Right forelimb (tissue), 1 donor: ENCODE data around the gene VWC2L.

ENCODE experiments used
- DNase-seq: peaks from one replicate; pipeline ENCODE4 v3.0.0-alpha.2; 2018

VWC2L gene

DNA sequence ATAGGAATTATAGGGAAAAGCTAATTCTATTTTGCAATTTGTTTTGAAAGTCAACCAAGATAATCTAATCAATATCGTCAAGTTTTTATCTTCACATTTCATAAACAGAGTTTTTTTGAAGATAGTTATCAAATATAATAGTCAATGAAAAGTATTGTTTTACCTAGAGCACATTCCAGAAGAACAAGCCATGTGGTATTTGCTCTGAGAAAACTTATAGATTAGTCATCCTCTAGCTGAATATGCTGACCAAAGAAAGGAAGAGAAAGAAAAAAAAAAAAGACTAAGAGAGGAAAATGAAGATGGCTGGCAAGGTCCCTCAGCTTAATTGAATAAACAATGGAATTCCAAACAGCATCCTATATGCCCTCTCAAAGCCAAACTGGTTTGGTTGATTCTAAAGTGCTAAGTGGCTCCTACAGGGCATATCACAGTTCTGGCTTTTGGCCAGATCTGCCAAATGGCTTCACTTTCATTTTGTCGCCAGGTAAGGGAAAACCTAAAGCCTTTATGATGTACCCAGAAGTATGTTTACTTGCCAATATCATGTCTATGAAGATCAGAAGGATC, 132.6 kb downstream of the VWC2L start:
- no peak for DNase-seq

- no peak for DNase-seq
Observed at GRCh38 chr2:214545898-214546542, 135.2 kb downstream of the VWC2L start.

DNA sequence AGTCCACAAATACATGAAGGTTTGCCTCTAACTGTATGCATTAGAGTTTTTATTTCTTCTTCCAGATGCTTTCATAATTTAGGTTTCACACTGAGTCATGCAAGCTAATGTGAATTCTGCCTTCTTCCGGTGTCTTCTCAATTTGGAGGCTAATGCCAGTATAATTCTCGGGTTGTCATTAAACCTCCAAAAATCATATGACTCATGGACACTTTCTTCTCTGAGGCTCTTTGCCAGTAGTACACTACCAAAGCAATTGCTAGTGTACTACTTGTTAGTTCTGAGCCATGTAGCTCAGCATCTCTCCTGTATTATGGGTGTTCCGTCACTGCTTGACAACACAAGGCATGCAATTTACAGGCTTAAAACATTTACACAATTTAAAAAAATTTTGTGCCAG, 137.1 kb downstream of the VWC2L start:
- no peak for DNase-seq

DNA sequence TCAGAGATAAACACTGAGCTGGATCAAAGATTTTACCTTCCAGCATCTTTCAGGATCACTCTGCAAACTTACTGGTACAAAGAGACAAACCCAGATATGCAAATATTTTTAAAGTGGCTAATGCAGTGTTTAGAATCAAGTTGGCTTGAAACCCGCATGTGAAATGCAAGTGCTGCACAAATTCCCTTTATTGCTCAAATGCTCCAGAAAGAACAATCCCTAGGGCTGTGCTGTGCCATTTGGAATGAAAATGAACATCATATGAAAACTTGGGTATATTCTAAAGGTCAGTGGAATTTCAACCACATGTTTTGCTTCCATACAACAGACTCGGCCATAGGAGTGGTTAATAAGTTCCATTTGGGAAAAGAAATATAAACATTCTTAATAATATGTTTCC, 139.1 kb downstream of the VWC2L start:
- DNase-seq: no peak

DNA sequence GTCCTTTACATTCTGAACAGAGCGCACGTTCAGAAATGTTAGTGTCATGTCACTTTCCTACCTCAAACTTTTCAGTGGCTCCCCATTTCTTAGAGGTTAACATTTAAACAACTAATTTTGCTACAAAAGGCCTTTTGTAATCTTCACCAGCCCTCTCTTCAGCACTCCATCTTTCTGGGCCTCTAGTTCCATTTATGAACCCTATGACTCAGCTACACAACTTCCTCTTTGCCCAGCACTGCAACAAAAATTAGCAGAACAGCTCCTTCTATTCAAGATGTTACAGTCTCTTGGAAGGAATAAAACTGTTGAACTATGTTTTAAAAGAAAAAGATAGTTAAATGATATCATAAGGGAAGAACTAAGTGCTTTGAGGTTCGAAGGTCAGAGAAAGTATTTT, 139.9 kb downstream of the VWC2L start:
- no peak for DNase-seq

DNA sequence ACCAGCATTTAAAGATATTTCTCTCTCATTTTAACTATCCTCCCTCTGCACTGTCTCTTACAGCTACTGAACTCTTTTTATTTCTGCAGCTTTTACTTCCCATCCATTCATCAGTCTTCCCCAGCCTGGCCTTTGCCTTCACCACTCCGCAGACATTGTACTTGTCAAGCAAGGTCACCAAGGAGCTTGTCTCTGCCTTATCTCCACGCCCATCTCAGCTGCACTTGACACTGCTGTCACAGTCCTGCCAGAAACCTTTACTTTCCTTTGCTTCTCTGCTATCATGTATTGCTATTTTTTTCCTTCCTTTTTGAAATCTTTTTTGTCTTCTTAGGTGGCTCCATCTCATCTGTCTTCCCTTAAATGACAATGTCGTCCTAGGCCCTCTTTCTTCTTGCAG, 147.0 kb downstream of the VWC2L start:
- DNase-seq: no peak

DNA sequence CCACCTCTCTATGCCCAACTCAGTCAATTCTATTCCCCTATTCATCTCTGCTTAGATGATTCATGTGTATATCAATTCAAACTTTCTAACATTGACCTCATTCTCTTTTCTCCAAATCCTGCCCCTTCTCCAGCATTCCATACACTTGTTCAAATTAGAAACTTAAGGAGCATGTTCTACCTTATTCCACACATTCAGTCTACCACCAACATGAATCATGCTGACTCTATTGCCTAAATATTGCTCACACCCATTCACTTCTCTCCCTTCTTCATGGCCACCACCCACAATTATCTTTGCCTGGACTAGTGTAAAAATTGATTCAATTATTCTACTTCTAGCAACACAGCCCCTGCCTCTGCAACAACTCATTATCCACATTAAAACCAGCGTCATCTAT, 147.5 kb downstream of the VWC2L start:
- no peak for DNase-seq

DNA sequence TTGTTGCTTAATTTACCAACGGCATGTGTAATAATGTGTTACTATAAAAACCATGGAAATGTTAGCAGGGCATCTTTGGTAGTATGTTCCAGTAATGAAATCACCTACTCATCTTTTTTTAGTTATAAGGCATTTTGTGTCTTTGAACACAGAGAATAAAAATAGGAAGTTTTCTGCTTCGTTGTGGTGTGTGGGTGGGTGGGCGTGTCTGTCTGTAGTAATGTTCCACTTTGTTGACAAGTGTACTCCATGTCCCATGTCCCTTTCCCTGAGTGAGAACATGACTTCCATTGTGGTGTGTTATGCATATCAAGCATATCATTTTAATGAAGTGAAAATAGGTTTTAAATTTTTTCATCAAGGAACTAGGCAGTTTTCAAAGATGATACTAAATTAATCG, 149.3 kb downstream of the VWC2L start:
- DNase-seq: no peak

DNA sequence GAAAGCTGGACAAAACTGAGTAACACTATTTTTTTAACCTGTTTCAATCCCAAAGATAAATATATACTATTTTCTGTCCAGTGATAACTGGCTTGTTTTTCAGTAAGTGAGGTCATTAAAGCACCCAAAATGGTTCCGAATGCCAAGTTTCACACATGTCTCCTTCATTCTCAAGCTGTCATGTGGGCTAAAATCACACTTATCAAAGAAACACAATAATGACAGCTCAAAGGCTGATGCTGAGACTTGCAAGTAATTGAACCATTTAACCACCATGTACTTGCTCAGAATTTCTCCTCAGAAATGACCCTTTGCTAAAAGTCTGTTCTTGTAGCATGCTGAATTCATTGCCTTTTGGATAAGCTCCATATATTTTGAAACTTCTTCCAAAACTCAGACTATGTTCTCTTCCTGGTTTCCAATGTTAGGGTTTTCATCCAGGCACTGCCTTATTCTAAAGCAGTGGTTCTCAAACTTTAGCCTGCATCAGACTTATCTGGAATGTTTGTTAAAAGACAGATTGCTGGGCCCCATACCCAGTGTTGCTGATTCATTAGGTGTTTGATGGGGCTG, 149.8 kb downstream of the VWC2L start:
- no peak for DNase-seq

- no peak for DNase-seq
Observed at GRCh38 chr2:214565246-214565645, 154.4 kb downstream of the VWC2L start.

- DNase-seq: no peak
Observed at GRCh38 chr2:214566457-214566856, 155.6 kb downstream of the VWC2L start.

DNA sequence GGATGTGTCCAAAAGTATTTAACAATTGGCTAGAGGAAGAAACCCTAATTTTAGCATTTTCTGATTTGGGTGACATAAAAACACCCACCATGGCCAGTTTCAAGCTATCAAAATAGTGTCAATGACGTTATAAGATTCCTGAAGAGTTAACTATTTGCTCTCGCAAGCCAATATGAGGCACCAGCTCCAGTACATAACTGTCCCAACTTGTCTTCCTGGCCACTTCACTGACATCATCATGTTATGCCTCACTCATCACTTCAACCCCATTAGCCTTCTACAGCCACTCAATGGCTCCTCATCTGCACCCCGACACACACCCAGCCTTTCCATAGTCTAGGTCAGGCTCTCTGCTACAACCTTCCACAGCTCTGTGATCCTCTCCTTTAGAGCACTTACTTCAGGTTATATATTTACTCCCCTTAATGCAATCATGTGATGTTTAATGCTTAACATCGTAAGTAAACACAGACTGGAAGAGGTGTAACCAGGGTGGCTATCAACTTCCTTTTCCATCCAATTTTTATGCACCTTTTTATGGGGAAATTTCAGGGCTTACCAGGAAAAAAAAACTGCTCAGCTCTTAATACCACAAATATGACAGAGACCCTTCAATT, 158.7 kb downstream of the VWC2L start:
- no peak for DNase-seq

- DNase-seq: no peak
Observed at GRCh38 chr2:214574084-214574781, 163.4 kb downstream of the VWC2L start.

- no peak for DNase-seq
Observed at GRCh38 chr2:214575030-214575429, 164.2 kb downstream of the VWC2L start.

DNA sequence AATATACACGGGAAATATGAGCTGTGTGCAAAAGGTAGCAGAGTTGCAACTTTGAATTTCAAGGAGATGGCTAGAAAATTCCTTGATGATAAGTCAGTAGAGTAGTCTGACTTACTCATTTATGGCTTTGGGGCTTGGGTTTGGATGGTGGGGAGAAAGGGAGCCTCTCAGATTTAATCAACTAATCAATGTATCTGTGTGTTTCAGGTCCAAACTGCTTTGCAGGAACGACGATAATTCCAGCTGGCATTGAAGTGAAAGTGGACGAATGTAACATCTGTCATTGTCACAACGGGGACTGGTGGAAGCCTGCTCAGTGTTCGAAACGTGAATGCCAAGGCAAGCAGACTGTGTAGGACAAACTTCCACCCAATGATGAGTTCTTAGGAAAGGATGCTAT, 164.6 kb downstream of the VWC2L start:
- no peak for DNase-seq

GRCh38 chr2:214577769-214578168, 166.9 kb downstream of the VWC2L start:
- DNase-seq: no peak

DNA sequence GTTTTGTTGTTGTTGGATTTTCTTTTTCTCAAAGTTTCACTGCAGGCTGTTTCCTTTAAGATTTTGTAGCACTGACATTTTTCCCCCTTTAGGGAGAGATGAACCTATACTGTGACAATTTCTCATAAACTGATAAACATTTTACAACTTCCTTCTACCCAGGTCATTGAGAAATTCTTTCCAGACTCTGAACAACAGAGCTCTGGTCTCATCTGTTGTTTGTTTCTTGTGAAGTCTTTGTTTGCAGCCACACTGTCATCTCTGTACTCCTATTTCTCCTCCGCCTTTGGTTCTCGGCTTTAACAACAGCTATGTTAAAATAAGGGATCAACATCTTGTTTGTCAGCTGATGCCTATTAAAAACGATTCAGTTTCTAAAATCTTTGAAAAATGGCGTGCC, 167.6 kb downstream of the VWC2L start:
- DNase-seq: no peak

- DNase-seq: no peak
Observed at GRCh38 chr2:214579035-214579434, 168.2 kb downstream of the VWC2L start.

DNA sequence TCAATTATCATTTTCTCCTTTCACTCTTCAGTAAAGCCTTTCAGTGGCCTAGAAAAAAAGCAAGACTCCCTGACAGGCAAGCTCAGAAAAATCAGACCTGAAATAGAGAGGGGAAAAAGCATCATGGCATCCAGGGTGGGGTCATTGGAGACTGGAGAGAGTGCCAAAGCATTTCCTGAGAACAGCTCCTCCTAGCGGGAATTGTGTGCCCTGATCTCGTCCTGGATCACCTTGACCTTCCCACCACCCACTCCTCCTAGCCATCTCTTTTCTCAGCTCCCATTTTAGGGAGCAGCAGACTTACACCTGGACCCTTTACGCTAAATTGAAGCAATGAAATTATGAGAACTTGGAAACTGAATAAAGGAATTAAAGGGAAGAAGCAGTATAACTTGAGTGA, 176.6 kb downstream of the VWC2L start:
- no peak for DNase-seq

DNA sequence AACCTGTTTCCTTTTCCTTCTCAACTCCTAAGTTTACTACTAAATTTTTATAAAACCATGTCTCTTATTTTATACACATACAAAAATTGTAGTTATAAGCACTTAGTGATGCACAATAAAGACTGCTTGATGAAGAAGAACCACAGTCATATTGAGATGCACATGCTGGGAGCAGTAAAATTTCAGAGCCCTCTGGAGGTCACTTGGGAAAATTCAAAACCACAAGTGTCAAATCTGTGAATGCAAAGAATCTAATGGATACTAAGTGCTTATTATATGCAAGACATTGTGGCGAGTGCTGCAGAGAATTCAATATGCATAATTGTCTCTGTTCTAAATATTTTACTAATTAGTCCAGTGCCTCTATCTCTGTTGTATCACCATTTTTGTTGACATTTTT, 180.5 kb downstream of the VWC2L start:
- no peak for DNase-seq

- no peak for DNase-seq
Observed at GRCh38 chr2:214592011-214592410, 181.2 kb downstream of the VWC2L start.

- DNase-seq: no peak
Observed at GRCh38 chr2:214593727-214594126, 182.9 kb downstream of the VWC2L start.

DNA sequence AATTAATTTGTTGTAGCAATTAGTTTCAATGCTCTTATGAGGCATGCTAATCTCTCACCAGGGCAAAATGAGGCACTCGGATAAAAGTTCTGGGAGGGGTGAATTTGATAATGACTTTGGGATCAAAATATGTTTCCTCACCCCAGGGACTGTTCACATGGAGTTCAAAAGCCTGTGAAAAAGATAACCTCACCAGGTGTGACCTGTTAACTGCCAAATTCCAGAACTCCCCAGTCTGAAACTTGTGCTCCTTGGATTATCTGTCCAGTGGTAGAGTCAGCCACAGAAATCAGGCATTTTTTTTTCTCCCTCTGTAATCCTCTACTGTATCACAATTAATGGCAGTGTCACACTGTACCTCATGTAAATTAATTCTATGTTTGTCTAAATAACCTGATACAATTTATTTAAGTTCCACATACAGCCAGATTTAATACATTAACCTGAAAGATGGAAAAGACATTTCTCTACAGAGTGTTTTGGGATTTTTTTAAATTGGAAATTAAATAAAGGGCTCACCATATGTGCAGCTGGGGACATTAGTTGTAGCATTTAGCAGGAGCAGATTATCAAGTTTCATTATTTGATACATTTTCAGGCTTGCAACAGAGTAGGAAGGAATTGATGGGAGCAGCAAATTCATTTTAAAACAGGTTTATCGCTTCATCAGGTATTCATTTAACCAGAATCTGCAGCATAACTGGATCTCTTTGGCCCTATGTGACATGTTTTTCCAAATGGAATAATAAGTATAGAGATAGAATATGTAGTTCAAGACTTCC, 191.2 kb downstream of the VWC2L start:
- DNase-seq: no peak
